RPMI8226 (cell line): Measurements from ENCODE around the gene N4BP3.
A peak's percentile ranks its signal among the peaks of the same experiment; 100 is the strongest.

Source experiments
- DNase-seq: peaks from one replicate; pipeline ENCODE4 v3.0.0-alpha.2; 2015

Gene N4BP3

DNA sequence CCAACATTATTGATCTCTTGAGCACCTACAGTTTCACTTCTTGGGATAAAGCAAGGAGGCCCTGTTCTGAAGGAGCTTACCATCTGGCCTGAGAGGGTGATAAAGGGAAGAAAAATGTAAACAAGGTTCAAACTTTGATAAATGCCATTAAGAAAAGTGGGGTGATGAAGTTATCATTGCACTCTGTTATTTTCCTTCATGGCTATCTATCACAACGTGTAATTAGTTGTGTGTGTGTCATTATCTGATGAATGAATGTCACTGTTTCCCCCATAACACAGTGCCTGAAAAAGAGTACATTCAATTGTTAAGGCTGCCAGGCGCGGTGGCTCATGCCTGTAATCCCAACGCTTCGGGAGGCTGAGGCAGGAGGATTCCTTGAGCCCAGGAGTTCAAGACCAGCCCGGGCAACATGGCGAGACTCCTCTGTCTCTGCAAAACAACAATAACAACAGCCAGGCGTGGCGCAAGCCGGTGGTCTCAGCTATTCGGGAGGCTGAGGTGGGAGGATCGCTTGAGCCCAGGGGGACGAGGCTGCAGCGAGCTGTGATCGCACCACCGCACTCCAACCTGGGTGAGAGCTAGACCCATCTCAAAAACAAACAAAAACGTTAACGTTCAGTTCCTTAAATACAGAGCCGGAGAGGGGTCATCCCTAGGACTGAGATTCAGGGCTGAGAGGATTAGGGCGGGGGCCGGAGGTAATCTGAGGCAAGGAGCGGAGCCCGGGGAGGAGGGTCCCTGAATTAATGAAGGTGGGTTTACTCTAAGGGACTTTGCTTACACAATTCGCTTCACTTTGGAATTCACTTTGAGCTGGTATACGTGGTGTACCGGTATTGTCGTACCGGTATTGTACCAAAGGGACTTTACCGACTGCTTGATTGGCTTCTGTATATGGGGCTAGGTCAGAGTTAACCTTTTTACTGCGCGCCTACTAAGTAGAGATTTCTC lies 39.4 kb downstream of the N4BP3 start:
- DNase-seq: no peak

DNA sequence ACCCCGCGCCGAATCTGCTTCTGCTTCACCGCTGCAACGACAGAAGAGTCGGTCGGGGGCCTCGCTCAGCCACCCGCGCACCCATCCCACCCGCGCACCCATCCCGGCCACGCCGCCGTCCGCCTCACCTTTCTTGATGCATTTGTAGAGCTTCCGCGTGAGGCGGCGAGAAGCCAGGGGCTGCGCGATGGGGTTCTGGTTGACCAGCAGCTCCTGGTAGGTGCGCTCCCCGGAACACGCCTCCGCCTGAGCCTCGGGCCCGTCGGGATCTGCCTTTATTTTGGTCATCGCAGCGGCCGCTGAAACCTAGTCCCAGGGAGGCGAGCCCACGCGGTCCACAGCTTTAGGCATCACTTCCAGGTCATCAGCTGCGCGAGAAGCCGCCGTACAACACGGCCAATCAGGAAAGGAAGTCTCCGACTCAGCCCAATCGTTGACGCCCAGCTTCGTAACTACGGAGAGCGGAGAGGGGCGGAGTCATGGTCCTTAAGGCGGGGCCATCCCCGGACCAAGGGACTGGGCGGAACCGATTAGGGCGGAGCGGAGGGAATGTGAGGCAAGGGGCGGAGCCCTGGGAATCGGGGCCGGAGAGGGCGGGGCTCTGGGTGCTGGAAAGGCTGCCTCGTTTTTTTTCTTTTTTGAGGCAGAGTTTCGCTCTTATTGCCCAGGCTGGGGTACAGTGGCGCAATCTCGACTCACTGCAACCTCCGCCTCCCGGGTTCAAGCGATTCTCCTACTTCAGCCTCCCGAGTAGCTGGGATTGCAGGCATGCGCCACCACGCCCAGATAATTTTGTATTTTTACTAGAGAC lies 40.4 kb downstream of the N4BP3 start, which contains the start of gene NHP2:
Gene NHP2, minus strand, starts transcription at position 356 of the 811 bp plus-strand sequence. Its CDS starts 68 bp downstream, at position 288.
- DNase-seq: peak; percentile 99

DNA sequence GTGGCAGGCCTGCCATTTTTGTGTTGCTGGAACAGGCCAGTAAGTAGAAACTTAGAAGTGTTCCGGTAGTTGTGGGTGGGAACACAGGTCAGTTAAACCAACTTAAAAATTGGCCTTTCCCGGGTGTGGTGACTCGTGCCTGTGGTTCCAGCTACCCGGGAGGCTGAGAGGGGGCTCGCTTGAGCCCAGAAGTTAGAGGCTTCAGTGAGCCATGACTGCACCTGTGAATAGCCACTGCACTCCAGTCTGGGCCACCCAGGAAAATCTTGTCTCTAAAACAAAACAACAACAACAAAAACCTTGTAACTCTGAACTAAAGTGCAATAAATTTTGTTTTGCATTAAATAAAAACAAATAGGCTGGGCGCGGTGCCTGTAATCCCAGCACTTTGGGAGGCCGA lies 41.7 kb downstream of the N4BP3 start:
- DNase-seq: no peak

DNA sequence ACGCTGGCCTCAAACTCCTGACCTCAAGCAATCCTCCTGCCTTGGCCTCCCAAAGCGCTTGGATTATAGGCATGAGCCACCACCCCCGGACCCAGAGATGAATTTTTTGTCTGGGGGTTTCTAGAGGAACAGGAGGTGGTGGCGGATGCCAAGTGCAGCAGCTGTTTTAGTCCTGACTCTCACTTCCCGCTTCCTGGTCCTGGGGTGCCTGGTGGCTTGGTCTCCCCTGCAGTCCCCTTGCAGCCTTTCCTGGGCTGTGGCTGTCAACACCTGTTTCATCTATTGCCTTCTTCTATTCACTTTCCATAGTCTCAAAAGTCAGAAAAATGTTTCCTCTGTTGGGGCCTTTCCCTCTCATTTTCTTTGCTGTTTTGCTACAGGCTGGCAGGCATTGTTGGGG lies 46.8 kb downstream of the N4BP3 start:
- DNase-seq: peak; percentile 42

DNA sequence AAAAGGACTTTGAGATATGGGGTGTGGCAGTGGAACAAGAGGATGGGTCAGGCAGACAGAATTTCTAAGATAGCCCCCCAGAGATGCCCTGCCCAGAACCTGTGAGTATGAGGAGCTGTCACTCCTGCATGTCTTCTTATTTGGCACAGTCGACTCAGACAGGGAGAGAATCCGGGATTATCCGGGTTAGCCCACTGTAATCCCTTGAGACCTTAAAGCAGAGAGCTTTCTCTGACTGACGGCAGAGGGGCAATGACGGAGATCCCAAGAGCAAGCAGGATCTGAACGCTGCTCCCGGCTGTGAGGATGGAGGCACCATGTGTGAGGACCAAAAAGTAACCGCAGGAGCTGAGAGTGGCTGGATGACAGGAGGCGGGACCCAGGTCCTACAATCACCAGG lies 49.1 kb downstream of the N4BP3 start:
- no peak for DNase-seq

DNA sequence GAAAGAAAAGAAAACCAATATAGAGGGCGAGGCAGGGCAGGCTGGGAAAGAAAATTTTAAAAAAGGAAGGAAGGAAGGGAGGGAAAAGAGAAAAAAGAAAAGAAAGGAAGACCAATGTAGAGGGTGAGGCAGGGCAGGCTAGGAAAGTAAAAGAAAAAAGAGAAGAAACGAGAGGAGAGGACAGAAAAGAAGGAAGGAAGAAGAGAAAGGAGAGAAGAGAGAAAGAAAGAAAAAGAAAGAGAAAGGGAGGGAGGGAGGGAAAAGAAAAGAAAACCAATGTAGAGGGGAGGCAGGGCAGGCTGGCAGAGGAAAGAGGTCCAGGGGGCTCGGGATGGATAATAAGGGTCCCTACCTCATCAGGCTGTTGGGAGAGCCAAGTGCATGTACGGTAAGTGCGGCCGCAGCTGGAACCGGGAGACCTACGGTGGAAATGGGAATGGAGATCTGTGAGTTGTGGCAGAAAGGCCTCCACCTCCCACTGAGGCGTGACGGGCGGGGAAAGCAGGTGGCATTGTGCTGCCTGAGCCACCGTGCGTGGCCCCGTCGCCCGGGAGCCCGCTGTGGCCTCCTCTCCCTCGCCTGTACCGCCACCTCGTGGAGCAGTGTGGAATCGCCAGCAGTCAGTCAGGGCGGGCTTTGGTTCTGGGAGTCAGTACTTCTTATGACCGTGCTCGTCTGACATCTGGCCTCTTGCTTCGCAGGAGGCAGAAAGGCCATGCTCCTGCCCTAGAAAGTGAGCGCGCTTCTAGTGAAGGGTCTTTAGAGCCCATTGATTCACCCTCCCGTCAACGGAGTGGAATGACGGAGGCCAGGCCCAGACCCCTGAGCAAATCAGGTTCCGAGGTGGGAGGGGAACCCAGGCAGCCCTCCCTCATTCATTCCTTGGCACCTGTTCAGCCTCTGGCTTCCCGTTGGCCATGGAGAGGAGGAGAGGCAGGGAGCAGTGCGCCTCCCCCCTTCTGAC lies 50.7 kb downstream of the N4BP3 start:
- DNase-seq: peak; percentile 87

DNA sequence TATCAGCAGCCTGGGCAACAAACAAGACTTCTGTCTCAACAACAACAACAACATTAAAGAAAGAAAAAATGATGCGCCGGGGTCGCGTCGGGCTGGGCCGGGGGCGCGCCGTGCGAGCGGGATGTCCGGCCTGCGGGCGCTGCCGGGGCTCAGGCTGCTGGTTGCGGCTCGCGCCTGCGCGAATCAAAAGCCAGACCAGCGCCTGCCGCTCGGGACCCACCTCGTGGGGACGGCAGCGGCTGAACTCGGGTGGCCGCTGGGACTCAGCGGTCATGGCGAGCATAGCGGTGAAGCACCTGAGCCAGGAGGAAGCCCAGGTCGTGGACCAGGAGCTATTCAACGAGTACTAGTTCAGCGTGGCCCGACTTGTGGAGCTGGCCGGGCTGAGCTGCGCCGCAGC lies 52.2 kb downstream of the N4BP3 start:
- no peak for DNase-seq

DNA sequence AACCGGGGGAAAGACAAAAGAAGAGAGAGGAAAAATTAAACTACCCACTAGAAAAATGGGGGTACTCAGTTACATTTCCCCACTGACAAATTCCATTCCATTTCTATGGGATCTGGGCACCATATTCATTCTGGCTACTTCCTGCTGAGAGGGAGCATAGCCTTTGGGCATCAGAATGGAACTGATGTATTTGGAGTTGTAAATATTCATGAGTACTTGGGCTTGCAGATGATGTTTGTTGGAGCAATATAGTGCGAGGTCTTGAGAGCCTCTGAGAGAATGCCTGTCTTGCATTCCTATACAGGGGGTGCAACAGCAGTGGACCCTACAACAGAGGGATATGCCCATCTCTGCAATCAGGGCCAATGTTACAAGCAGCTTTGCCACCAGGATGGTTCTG lies 57.1 kb downstream of the N4BP3 start:
- no peak for DNase-seq

DNA sequence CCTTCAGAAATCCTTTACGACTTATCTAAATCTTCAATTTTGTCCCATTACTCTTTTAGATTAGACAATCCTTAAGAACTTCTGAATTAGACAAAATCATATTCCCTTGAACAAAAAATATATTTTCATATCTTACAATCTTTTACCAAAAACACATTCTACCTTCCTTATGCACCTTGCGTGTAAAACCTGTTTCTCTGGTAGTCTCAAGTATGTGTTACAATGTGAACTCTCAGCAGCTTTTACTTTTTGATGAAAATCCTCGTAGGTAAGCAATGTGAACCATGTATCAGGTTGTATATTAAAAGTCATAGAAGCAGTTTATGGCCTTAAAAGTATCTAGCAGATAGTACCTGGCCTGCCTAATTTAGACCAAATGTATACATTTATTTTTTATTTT lies 61.1 kb downstream of the N4BP3 start:
- DNase-seq: no peak
